Sigmoid colon (tissue), 7 donors: ENCODE results near the gene PPFIBP2. TPM values are rescaled to one million over a fixed set of nuclear protein-coding genes. Genes with fewer than 3 reads are reported as not detected.

Experiments used
- DNase-seq: peaks from one replicate; pipeline ENCODE4 v3.0.0-alpha.2; 2019
- H3K27ac ChIP-seq, 4 donors: fragments of 200-600 bp; sonication (generic); one replicate each; pipeline ENCODE4 v1.5.1; 2016 to 2019; ENCODE audit warnings: mild to moderate bottlenecking in 1 of 4
- H3K27me3 ChIP-seq, 3 donors: fragments of 200-600 bp; sonication (generic); one replicate each; pipeline ENCODE4 v1.5.1; 2019; ENCODE audit warnings: mild to moderate bottlenecking in 1 of 3
- H3K36me3 ChIP-seq, 4 donors: fragments of 200-600 bp; sonication (generic); one replicate each; pipeline ENCODE4 v1.5.1; 2016 to 2019
- H3K4me1 ChIP-seq, 4 donors: fragments of 200-600 bp; sonication (generic); one replicate each; pipeline ENCODE4 v1.5.1; 2017 to 2019
- H3K4me3 ChIP-seq, 4 donors: fragments of 200-600 bp; sonication (generic); one replicate each; pipeline ENCODE4 v1.5.1; 2017 to 2019; ENCODE audit warnings: mild to moderate bottlenecking in 2 of 4, moderate library complexity in 1 of 4
- H3K9me3 ChIP-seq, 4 donors: fragments of 200-600 bp in 3 of 4; sonication (generic) in 3 of 4; one replicate each; pipeline versions ENCODE4 v1.5.1 to v1.6.1; 2013 to 2019
- EP300 ChIP-seq, 4 donors: sonication (generic); formaldehyde crosslinking; IDR thresholded peaks; one replicate each; pipeline ENCODE4 v1.6.1; 2017; ENCODE audit warnings: antibody characterized with exemption in 4 of 4
- POLR2A ChIP-seq, 2 donors: fragments of 450-650 bp; IDR thresholded peaks; one replicate each; pipeline ENCODE4 v1.6.1; 2016; ENCODE audit warnings: antibody characterized with exemption in 2 of 2, mild to moderate bottlenecking in 2 of 2, moderate library complexity in 2 of 2
- POLR2AphosphoS5 ChIP-seq, 4 donors: sonication (generic); formaldehyde crosslinking; IDR thresholded peaks; one replicate each; pipeline ENCODE4 v1.6.1; 2017; ENCODE audit warnings: antibody characterized with exemption in 4 of 4
- WGBS, 2 donors: extraction: QIAGEN DNeasy Blood & Tissue Kit; methylation state at CpG; one replicate each; pipeline ENCODE4 v1.1.7; 2013; 5-methylcytosine and 5-hydroxymethylcytosine counted together
- intact Hi-C: fragments of 100-400 bp; cut with DNase I; formaldehyde crosslinking; loops from one replicate; pipeline ENCODE4 v1.15.1; 2023
- polyA plus RNA-seq, 3 donors: library from polyadenylated mRNA; stranded (reverse); fragments of 200-250 nt; gene quantifications; one replicate each; pipeline ENCODE4 v1.2.3, GENCODE V29; 2013
- total RNA-seq, 4 donors: library from RNA; depleted of rRNA; stranded (reverse); fragments of >200 nt; gene quantifications; one replicate each; pipeline ENCODE4 v1.1.0, GENCODE V29; 2016
- TF ChIP-seq, protein P1 (sequence below), 4 experiments: fragments of 450-650 bp in 3 of 4; fragments of 200-600 bp in 1 of 4; IDR thresholded peaks; one replicate each; pipeline ENCODE4 v1.5.1; 2016 to 2019; ENCODE audit warnings: antibody characterized with exemption in 4 of 4, mild to moderate bottlenecking in 3 of 4, moderate library complexity in 2 of 4
- donor health status: healthy with polysubstance abuse.
- donor health status: Bipolar disorder and iron deficiency.
- donor health status: healthy.

PPFIBP2 gene
- total and polyA plus RNA-seq, 7 donors, result 4.1 to 33.5 (median 11.6) TPM

DNA sequence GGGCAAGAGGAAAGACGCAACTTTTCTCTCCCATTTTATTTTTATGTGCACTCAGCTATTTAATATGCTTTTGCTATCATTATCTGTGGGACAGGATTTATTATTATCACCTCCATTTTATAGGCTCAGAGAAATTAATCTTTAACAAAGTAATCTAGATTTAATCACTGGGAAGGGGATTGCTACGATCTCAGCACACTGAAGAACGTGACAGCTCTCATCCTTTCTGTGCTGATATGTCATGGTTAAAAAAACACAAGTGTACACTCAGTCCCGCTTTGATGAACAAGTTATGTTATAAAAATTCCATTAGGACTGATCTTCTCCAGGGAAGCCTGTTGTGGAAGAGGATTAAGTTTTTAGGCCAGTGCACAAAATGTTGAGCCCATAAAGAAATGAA, 121.9 kb downstream of the PPFIBP2 start:
- no peaks in the 10 kb centered on the region for H3K27me3 ChIP-seq
- H3K27ac ChIP-seq, result no peak overlapping the region
- H3K36me3 ChIP-seq, result peaks cover 0 to 26% (median 3%) of the 10 kb centered on the region in 4 donors
- TF ChIP-seq POLR2A (IDR thresholded peaks at IDR 0.05), result no peak
- TF ChIP-seq EP300 (IDR thresholded peaks at IDR 0.05), result no peak
- no peak for TF ChIP-seq POLR2AphosphoS5 (IDR thresholded peaks at IDR 0.05)
- TF ChIP-seq, protein P1, sequence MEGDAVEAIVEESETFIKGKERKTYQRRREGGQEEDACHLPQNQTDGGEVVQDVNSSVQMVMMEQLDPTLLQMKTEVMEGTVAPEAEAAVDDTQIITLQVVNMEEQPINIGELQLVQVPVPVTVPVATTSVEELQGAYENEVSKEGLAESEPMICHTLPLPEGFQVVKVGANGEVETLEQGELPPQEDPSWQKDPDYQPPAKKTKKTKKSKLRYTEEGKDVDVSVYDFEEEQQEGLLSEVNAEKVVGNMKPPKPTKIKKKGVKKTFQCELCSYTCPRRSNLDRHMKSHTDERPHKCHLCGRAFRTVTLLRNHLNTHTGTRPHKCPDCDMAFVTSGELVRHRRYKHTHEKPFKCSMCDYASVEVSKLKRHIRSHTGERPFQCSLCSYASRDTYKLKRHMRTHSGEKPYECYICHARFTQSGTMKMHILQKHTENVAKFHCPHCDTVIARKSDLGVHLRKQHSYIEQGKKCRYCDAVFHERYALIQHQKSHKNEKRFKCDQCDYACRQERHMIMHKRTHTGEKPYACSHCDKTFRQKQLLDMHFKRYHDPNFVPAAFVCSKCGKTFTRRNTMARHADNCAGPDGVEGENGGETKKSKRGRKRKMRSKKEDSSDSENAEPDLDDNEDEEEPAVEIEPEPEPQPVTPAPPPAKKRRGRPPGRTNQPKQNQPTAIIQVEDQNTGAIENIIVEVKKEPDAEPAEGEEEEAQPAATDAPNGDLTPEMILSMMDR (IDR thresholded peaks at IDR 0.05), result no peak
- no peak overlapping the region for H3K4me3 ChIP-seq
- DNase-seq, result no peak
- no peaks in the 10 kb centered on the region for H3K4me1 ChIP-seq
- H3K9me3 ChIP-seq, result no peaks in the 10 kb centered on the region
- 73 to 86% methylated on average over 4 of the region's 4 CpGs for WGBS, 2 donors
- intact Hi-C loops, result no loop called here

DNA sequence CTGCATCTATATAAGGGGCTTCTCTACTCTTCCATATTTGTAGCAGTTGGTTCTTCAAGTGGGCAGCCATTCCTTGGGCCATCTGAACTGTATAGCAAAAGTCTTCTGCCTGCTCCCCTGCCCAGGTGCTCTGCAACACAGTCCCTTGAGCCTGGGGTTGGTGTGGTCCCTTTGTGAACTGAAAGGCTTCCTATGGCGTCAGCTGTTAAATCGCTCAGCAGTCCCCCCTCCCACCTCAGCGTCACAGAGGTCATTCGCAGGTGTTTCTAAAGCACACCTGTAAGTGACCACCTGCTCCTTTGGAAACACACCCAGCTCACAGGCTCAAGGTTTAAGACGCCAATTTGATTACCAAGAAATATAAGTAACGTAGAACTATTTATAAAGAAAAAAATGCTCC, 122.6 kb downstream of the PPFIBP2 start:
- Histone ChIP-seq H3K27me3 (no peaks in the 10 kb centered on the region), H3K27ac (peak overlapping the region in 2 of 4 donors; percentile 60 to 70), H3K36me3 (peaks cover 0 to 30% (median 3%) of the 10 kb centered on the region in 4 donors), H3K9me3 (no peaks in the 10 kb centered on the region), H3K4me3 (no peak overlapping the region), H3K4me1 (no peaks in the 10 kb centered on the region)
- TF ChIP-seq EP300 (IDR thresholded peaks at IDR 0.05) (no peak), POLR2A (IDR thresholded peaks at IDR 0.05) (no peak), POLR2AphosphoS5 (IDR thresholded peaks at IDR 0.05) (no peak)
- TF ChIP-seq, protein P1 (IDR thresholded peaks at IDR 0.05), result no peak
- no peak for DNase-seq
- WGBS, 2 donors, result 75 to 81% methylated on average over 6 of the region's 6 CpGs
- intact Hi-C loops, result no loop called here

DNA sequence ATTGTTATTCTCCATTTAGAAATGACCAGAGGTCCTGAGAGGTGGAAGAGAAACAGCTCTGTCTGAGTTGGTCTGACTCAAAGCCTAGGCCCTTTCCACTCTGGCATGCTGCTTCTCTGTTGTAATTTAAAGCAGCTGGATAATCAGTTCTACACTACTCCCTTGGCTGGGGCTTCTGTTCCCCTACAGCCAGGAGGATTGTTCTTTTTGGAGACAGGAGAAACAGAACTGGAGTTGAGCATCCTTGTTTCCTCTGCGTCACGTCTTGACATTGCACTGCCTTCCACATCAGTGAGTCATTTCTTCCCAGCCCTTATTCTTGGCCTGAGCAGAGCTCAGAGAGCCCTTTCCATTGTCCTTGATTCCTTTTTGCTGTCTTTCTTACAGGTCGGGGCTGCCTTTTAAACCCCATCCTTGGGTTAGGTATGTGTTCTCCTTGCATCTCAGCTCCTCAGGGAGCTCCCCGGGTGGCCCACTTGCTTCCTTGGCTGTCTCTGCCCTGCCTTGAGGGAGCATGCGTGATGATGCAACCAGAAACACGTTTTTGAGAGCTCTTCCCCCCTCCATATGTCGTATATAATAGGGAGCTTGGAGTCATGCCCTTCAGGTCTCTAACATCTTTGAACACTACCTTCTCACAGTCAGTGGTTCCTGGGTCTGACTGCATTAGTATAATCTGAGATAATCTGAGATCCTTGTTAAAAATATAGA, 123.8 kb downstream of the PPFIBP2 start:
- TF ChIP-seq POLR2A (IDR thresholded peaks at IDR 0.05), result no peak
- TF ChIP-seq POLR2AphosphoS5 (IDR thresholded peaks at IDR 0.05), result peak in 1 of 4 donors; percentile 29
- H3K4me1 ChIP-seq, result no peaks in the 10 kb centered on the region
- peaks cover 0 to 27% (median 5%) of the 10 kb centered on the region in 4 donors for H3K36me3 ChIP-seq
- DNase-seq, result peak; percentile 88
- H3K4me3 ChIP-seq, result no peak overlapping the region
- intact Hi-C loops, result no loop called here
- 82 to 84% methylated on average over 7 of the region's 7 CpGs for WGBS, 2 donors
- no peaks in the 10 kb centered on the region for H3K9me3 ChIP-seq
- H3K27me3 ChIP-seq, result no peaks in the 10 kb centered on the region
- H3K27ac ChIP-seq, result peak overlapping the region; percentile 44 to 70 (median 58)

DNA sequence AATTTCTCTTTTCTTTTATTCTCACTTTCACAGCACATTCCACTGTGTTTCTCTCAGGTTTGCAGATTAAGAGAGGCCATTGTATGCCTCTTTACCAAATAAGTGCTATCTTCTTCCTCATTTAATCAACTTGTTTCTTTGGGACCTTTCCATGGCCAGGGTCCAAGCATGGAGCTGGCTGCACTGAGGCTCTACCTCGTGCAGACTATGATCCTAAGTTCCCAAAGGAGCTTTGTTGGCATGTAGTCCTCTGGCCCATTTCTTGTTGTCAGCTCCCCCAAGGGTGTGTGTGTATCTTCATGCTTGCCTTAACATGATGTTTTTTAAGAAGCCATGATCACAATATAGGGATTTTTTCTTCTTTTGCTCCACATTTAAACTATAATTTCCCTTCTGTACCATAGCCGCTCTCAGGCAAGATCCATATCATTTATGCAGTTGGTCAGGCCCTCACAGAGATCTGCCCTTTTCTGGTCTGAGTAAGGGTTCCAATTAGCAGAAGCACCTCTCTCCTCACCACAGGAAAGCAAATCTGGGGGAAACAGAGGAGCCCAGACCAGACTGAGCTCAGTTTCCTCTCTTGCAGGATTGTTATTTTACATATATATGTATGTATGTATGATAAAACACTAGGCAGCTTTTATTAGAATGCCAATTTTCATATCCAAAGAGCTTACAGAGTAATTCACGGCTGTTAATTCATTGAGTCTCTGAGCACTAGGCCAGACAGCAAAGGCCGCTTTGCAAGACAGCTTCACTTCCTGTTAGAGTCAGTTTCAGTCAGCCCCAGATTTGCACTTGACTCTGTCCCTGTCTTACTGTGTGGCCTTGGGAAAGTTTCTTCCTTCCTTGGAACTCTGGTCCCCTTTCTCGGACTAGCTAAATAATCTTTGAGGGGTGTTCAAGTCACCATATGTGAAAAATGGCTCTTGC, 125.2 kb downstream of the PPFIBP2 start:
- H3K27me3 ChIP-seq, result no peaks in the 10 kb centered on the region
- peak; percentile 80 for DNase-seq
- TF ChIP-seq EP300 (IDR thresholded peaks at IDR 0.05) (no peak), POLR2A (IDR thresholded peaks at IDR 0.05) (no peak), POLR2AphosphoS5 (IDR thresholded peaks at IDR 0.05) (no peak)
- TF ChIP-seq, protein P1 (IDR thresholded peaks at IDR 0.05), result no peak
- WGBS, 2 donors, result 34 to 67% methylated on average over 5 of the region's 5 CpGs
- intact Hi-C loops, result no loop called here
- peaks cover 0 to 16% (median 5%) of the 10 kb centered on the region in 4 donors for H3K36me3 ChIP-seq
- H3K27ac ChIP-seq, result peak overlapping the region in 3 of 4 donors; percentile 6 to 70 (median 7)
- H3K9me3 ChIP-seq, result no peaks in the 10 kb centered on the region
- H3K4me3 ChIP-seq, result no peak overlapping the region
- H3K4me1 ChIP-seq, result no peaks in the 10 kb centered on the region

DNA sequence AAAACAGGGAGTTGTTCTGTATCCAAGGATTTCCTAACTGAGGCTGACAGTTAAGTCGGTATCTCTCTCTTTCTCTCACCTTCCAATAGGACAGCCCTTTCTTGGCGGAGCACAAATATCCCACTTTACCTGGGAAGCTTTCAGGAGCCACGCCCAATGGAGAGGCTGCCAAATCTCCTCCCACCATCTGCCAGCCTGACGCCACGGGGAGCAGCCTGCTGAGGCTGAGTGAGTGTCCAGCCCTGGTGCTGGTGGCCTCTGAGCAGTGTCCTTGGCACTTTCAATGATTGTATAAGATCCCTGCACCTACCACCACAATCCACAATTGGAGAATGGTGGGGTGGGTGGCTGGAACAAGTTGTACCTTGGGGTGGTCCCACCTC, 125.8 kb downstream of the PPFIBP2 start:
- Histone ChIP-seq H3K36me3 (peaks cover 0 to 13% (median 5%) of the 10 kb centered on the region in 4 donors), H3K4me3 (no peak overlapping the region), H3K27ac (peak overlapping the region in 1 of 4 donors; percentile 70), H3K27me3 (no peaks in the 10 kb centered on the region), H3K9me3 (no peaks in the 10 kb centered on the region), H3K4me1 (no peaks in the 10 kb centered on the region)
- TF ChIP-seq POLR2A (IDR thresholded peaks at IDR 0.05) (no peak), POLR2AphosphoS5 (IDR thresholded peaks at IDR 0.05) (no peak)
- TF ChIP-seq, protein P1 (IDR thresholded peaks at IDR 0.05), result no peak
- WGBS, 2 donors, result 12 to 75% methylated on average over 5 of the region's 5 CpGs
- intact Hi-C loops, result no loop called here
- DNase-seq, result no peak
